Stomach (tissue), 9 donors: Measurements from ENCODE around the gene OTOS. TPM values are rescaled to one million over a fixed set of nuclear protein-coding genes. Genes with fewer than 3 reads are reported as not detected.

Experiments used
- DNase-seq, 2 donors: peaks; one replicate each; pipeline versions ENCODE4 v3.0.0 to v3.0.0-alpha.2; 2013 to 2019
- H3K27ac ChIP-seq, 5 donors: fragments of 200-600 bp in 4 of 5; sonication (generic) in 4 of 5; one replicate each; pipeline ENCODE4 v1.5.1; 2013 to 2019; ENCODE audit warnings: mild to moderate bottlenecking in 1 of 5, moderate library complexity in 1 of 5
- H3K27me3 ChIP-seq, 3 donors: fragments of 200-600 bp; sonication (generic); one replicate each; pipeline ENCODE4 v1.5.1; 2017 to 2019; ENCODE audit warnings: mixed run types in 1 of 3
- H3K36me3 ChIP-seq, 4 donors: fragments of 200-600 bp; sonication (generic); 1 replicate in 3 of 4; 2 replicates in 1 of 4; pipeline ENCODE4 v1.5.1; 2016 to 2019
- H3K4me1 ChIP-seq, 4 donors: fragments of 200-600 bp; sonication (generic); one replicate each; pipeline ENCODE4 v1.5.1; 2016 to 2019
- H3K4me3 ChIP-seq, 4 donors: fragments of 200-600 bp; sonication (generic) in 3 of 4; one replicate each; pipeline ENCODE4 v1.5.1; 2016 to 2019; ENCODE audit warnings: mild to moderate bottlenecking in 1 of 4
- H3K9me3 ChIP-seq, 4 donors: fragments of 200-600 bp; sonication (generic); one replicate each; pipeline ENCODE4 v1.5.1; 2016 to 2019
- CTCF ChIP-seq, 7 experiments: fragments of 450-650 bp in 4 of 7; fragments of 200-600 bp in 3 of 7; sonication (generic) in 3 of 7; IDR thresholded peaks; one replicate each; pipeline ENCODE4 v1.5.1; 2016 to 2019; ENCODE audit warnings: antibody characterized with exemption in 7 of 7, control low read depth in 2 of 7, mild to moderate bottlenecking in 1 of 7
- EP300 ChIP-seq: sonication (generic); formaldehyde crosslinking; IDR thresholded peaks from one replicate; pipeline ENCODE4 v1.6.1; 2017; ENCODE audit warnings: antibody characterized with exemption
- POLR2A ChIP-seq, 4 donors: fragments of 450-650 bp; IDR thresholded peaks; one replicate each; pipeline ENCODE4 v1.6.1; 2016; ENCODE audit warnings: antibody characterized with exemption in 4 of 4, control low read depth in 2 of 4, mild to moderate bottlenecking in 1 of 4, moderate library complexity in 1 of 4
- POLR2AphosphoS5 ChIP-seq, 3 donors: sonication (generic); formaldehyde crosslinking; IDR thresholded peaks; one replicate each; pipeline ENCODE4 v1.6.1; 2016; ENCODE audit warnings: antibody characterized with exemption in 3 of 3
- WGBS, 5 donors: extraction: QIAGEN DNeasy Blood & Tissue Kit in 3 of 5; methylation state at CpG; one replicate each; pipeline versions ENCODE4 v1.1.5 to v1.1.7; 2013 to 2018; 5-methylcytosine and 5-hydroxymethylcytosine counted together
- intact Hi-C: fragments of 100-400 bp; cut with DNase I; formaldehyde crosslinking; loops from one replicate; pipeline ENCODE4 v1.15.1; 2023; ENCODE audit warnings: low total_unique reads
- polyA plus RNA-seq, 3 donors: library from polyadenylated mRNA; stranded (reverse); fragments of 200-250 nt; gene quantifications; one replicate each; pipeline ENCODE4 v1.2.3, GENCODE V29; 2013
- total RNA-seq, 5 donors: library from RNA; depleted of rRNA; stranded (reverse); fragments of >200 nt; gene quantifications; one replicate each; pipeline versions ENCODE4 v1.1.0 to v1.2.3, GENCODE V29; 2014 to 2016
- donor health status: healthy with polysubstance abuse.
- donor health status: Bipolar disorder and iron deficiency.
- donor health status: healthy.

The OTOS gene
- total and polyA plus RNA-seq, 8 donors, result not detected

GRCh38 chr2:240147382-240147781 is 6.9 kb upstream of the OTOS start:
- Histone ChIP-seq H3K27ac (no peak overlapping the region), H3K4me1 (peaks cover 0 to 7% (median 6%) of the 10 kb centered on the region in 4 donors), H3K27me3 (peaks cover 0 to 76% (median 45%) of the 10 kb centered on the region in 3 donors), H3K4me3 (no peak overlapping the region), H3K9me3 (no peaks in the 10 kb centered on the region), H3K36me3 (no peaks in the 10 kb centered on the region)
- DNase-seq, result no peak
- TF ChIP-seq CTCF (IDR thresholded peaks at IDR 0.05) (no peak), POLR2AphosphoS5 (IDR thresholded peaks at IDR 0.05) (no peak), POLR2A (IDR thresholded peaks at IDR 0.05) (no peak), EP300 (no peak)
- intact Hi-C loops, result loop anchor here (10.0 kb wide), 1 partner anchor 1113 kb away; no protein-coding TSS in a partner anchor
- WGBS, 5 donors, result 84 to 93% (median 88%) methylated on average over 1 to 5 of the region's 5 CpGs

DNA sequence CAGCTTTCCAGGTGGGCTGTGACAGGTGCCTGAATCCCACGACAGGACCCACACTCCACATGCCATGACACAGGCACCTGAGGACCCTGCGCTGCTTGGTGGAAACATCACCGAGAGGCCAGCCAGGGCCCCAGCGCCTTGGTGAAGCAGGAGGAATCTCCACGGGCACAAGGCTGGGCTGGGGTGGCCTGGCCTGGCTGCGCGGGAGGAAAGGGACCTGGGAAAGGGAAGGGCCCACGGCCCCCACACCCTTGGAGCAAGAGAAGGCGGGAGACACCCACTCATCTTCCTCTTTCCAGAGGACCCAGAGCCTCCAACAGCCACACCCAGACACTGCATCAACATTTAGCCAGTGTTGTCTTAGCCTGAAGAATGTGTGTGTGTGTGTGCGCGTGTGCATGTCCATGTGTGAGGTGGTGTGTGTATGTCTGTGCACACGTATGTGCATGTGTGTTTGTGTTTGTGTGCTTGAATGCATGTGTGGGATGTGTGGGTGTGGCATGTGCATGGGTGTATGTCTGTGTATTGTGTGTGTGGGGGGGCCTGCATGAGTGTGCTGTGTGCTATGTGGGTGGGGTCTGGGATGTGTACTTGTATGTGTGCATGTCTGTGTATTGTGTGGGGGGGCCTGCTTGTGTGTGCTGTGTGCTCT is 6.3 kb upstream of the OTOS start:
- intact Hi-C loops, result loop anchor here (10.0 kb wide), 1 partner anchor 1112 kb away; no protein-coding TSS in a partner anchor
- peaks cover 0 to 76% (median 44%) of the 10 kb centered on the region in 3 donors for H3K27me3 ChIP-seq
- TF ChIP-seq POLR2AphosphoS5 (IDR thresholded peaks at IDR 0.05) (no peak), POLR2A (IDR thresholded peaks at IDR 0.05) (no peak), EP300 (no peak), CTCF (IDR thresholded peaks at IDR 0.05) (no peak)
- no peaks in the 10 kb centered on the region for H3K36me3 ChIP-seq
- H3K27ac ChIP-seq, result no peak overlapping the region
- H3K9me3 ChIP-seq, result no peaks in the 10 kb centered on the region
- DNase-seq, result no peak
- peaks cover 0 to 7% (median 6%) of the 10 kb centered on the region in 4 donors for H3K4me1 ChIP-seq
- WGBS, 5 donors, result 74 to 85% (median 78%) methylated on average over 4 to 12 of the region's 12 CpGs
- H3K4me3 ChIP-seq, result no peak overlapping the region

DNA sequence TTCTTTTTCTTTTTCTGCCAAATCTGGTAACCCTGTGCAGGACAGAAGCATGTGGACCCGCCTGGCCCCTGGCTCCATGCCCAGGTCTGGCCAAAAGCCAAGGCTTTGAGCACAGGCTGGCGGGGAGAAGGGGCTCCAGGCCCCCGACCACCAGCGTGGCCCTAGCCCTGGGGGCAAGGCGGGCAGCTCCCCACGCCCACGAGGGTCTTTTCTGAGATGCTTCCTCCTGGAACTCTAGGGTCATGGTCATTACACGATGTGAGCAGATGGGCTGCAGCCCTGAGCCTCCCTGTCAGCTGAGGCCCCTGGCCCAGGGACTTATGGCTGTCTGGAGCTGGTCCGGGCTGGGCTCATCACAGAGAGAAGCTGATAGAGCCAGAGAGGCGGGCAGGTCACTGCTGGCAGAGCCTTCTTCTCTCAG is 5.7 kb upstream of the OTOS start:
- Histone ChIP-seq H3K4me3 (no peak overlapping the region), H3K27ac (no peak overlapping the region), H3K9me3 (no peaks in the 10 kb centered on the region), H3K4me1 (peaks cover 0 to 7% (median 6%) of the 10 kb centered on the region in 4 donors), H3K36me3 (no peaks in the 10 kb centered on the region), H3K27me3 (peaks cover 0 to 76% (median 38%) of the 10 kb centered on the region in 3 donors)
- WGBS, 5 donors, result 36 to 46% (median 40%) methylated on average over 10 of the region's 10 CpGs
- TF ChIP-seq EP300 (no peak), POLR2AphosphoS5 (IDR thresholded peaks at IDR 0.05) (no peak), CTCF (IDR thresholded peaks at IDR 0.05) (no peak), POLR2A (IDR thresholded peaks at IDR 0.05) (no peak)
- no peak for DNase-seq
- intact Hi-C loops, result loop anchor here (10.0 kb wide), 1 partner anchor 1111 kb away; no protein-coding TSS in a partner anchor

DNA sequence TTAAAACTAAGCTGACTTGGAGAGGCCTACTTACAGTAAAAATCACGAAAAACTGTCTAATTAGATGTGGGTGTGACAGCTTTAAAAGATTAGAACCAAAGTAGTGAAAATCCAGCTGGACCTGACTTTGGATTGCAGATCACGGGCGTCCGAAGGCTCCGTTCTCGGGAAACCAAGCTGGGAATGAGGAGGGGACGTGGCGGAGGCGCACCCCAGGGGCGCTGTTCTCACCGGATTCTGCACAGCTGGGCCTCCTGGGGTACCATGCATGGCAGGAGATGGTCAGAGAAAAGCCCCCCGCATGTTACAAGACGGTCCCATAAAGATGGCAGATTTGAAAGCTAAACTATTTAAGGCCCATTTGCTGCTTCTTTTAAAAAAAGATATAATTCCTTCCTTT is 5.0 kb upstream of the OTOS start:
- no peaks in the 10 kb centered on the region for H3K36me3 ChIP-seq
- intact Hi-C loops, result loop anchor here (10.0 kb wide), 1 partner anchor 1111 kb away; no protein-coding TSS in a partner anchor
- TF ChIP-seq POLR2AphosphoS5 (IDR thresholded peaks at IDR 0.05) (no peak), POLR2A (IDR thresholded peaks at IDR 0.05) (no peak), EP300 (no peak), CTCF (IDR thresholded peaks at IDR 0.05) (no peak)
- H3K27me3 ChIP-seq, result peaks cover 0 to 73% (median 41%) of the 10 kb centered on the region in 3 donors
- no peak overlapping the region for H3K4me3 ChIP-seq
- H3K27ac ChIP-seq, result no peak overlapping the region
- H3K9me3 ChIP-seq, result no peaks in the 10 kb centered on the region
- H3K4me1 ChIP-seq, result peaks cover 0 to 7% (median 6%) of the 10 kb centered on the region in 4 donors
- no peak for DNase-seq
- WGBS, 5 donors, result 58 to 68% (median 63%) methylated on average over 13 of the region's 13 CpGs
